MCF 10A (cell line): ENCODE measurements around the gene RAD51. TPM values are rescaled to one million over a fixed set of nuclear protein-coding genes. Genes with fewer than 3 reads are reported as not detected.

Source experiments
- BruUV-seq: library from RNA; stranded (reverse); fragments of 400-500 nt; replicated peaks from 2 replicates; lab custom pipeline; 2021; lab: Mats Ljungman, UMichigan
- CTCF ChIA-PET: fragments of 300-600 bp; sonication (Branson Sonifier 250); formaldehyde crosslinking; extraction: SDS; loops from one replicate; lab custom pipeline; 2021; ENCODE audit warnings: antibody characterized with exemption, inconsistent platforms; lab: Yijun Ruan, JAX
- POLR2A ChIA-PET: fragments of 300-600, 350-650 bp; sonication (Branson Sonifier 250); formaldehyde crosslinking; extraction: SDS; loops from one replicate; lab custom pipeline; 2020; ENCODE audit warnings: antibody characterized with exemption, inconsistent platforms; lab: Yijun Ruan, JAX
- DNase-seq: peaks from one replicate; pipeline ENCODE4 v3.0.0-alpha.2; 2018; ENCODE audit not compliant: unreplicated experiment
- H3K27ac Mint-ChIP-seq: one replicate; pipeline ENCODE4 v1.8.0; 2022; ENCODE audit warnings: mild to moderate bottlenecking, low read depth, mixed read lengths; ENCODE audit not compliant: unreplicated experiment
- H3K27me3 Mint-ChIP-seq: one replicate; pipeline ENCODE4 v1.8.0; 2022; ENCODE audit warnings: mixed read lengths; ENCODE audit not compliant: insufficient read depth, unreplicated experiment
- H3K36me3 Mint-ChIP-seq: one replicate; pipeline ENCODE4 v1.8.0; 2022; ENCODE audit warnings: mild to moderate bottlenecking, moderate library complexity, mixed read lengths; ENCODE audit not compliant: insufficient read depth, unreplicated experiment
- H3K4me1 Mint-ChIP-seq: one replicate; pipeline ENCODE4 v1.8.0; 2022; ENCODE audit warnings: mixed read lengths; ENCODE audit not compliant: insufficient read depth, unreplicated experiment
- H3K4me3 Mint-ChIP-seq: one replicate; pipeline ENCODE4 v1.8.0; 2022; ENCODE audit warnings: mild to moderate bottlenecking, moderate library complexity, mixed read lengths; ENCODE audit not compliant: unreplicated experiment
- H3K9me3 Mint-ChIP-seq: one replicate; pipeline ENCODE4 v1.8.0; 2022; ENCODE audit warnings: mixed read lengths; ENCODE audit not compliant: unreplicated experiment
- CTCF ChIP-seq: fragments of 200-600 bp; IDR thresholded peaks from one replicate; pipeline ENCODE4 v1.8.0; 2022; ENCODE audit warnings: antibody characterized with exemption, mild to moderate bottlenecking; ENCODE audit not compliant: unreplicated experiment
- intact Hi-C: fragments of 100-400 bp; cut with micrococcal nuclease; formaldehyde crosslinking; loops from 2 replicates; pipeline ENCODE4 v1.14.1; 2022
- total RNA-seq: library from RNA; stranded (reverse); gene quantifications from 2 replicates; pipeline ENCODE4 v1.2.3, GENCODE V29; 2022

The RAD51 gene
- total RNA-seq, 1 experiment from 2014 or later, result 7.1 TPM

GRCh38 chr15:40746916-40747418, 52.0 kb downstream of the RAD51 start:
- H3K27ac Mint-ChIP-seq, result no peak overlapping the region
- CTCF ChIA-PET, result interaction anchor here (0.5 to 4.3 kb wide), 21 partner anchors 10 to 309 kb away, joined by 3 to 27 read pairs (median 3); partner anchors contain the start of gene C15orf62
- no peaks in the 10 kb centered on the region for H3K27me3 Mint-ChIP-seq
- no peaks in the 10 kb centered on the region for H3K9me3 Mint-ChIP-seq
- BruUV-seq, result no TSS peak
- TF ChIP-seq CTCF, result no peak
- intact Hi-C loops, result loop anchor here (1.0 to 5.0 kb wide), 4 partner anchors 22 to 147 kb away; partner anchors contain the start of genes C15orf62 and VPS18
- H3K4me1 Mint-ChIP-seq, result peaks cover 7% of the 10 kb centered on the region
- no peak overlapping the region for H3K4me3 Mint-ChIP-seq
- POLR2A ChIA-PET, result interaction anchor here (0.5 to 3.8 kb wide), 8 partner anchors 9 to 502 kb away, joined by 3 to 12 read pairs (median 4); partner anchors contain the start of genes C15orf62 and SPINT1
- peaks cover 49% of the 10 kb centered on the region for H3K36me3 Mint-ChIP-seq
- peak; percentile 11 for DNase-seq

GRCh38 chr15:40747685-40748631, 53.0 kb downstream of the RAD51 start:
- Mint-ChIP-seq H3K36me3 (peaks cover 39% of the 10 kb centered on the region), H3K9me3 (no peaks in the 10 kb centered on the region), H3K27ac (peak overlapping the region; percentile 44), H3K27me3 (no peaks in the 10 kb centered on the region), H3K4me1 (peaks cover 7% of the 10 kb centered on the region), H3K4me3 (no peak overlapping the region)
- no TSS peak for BruUV-seq
- TF ChIP-seq CTCF, result no peak
- ChIA-PET POLR2A (interaction anchor here (0.6 to 3.8 kb wide), 6 partner anchors 18 to 1204 kb away, joined by 3 to 12 read pairs (median 5); partner anchors contain the start of genes C15orf62 and SPINT1), CTCF (interaction anchor here (0.6 to 4.3 kb wide), 15 partner anchors 17 to 242 kb away, joined by 3 to 27 read pairs (median 4); partner anchors contain the start of gene C15orf62)
- intact Hi-C loops, result loop anchor here (2.0 to 5.0 kb wide), 2 partner anchors 21 to 109 kb away; partner anchors contain the start of gene C15orf62
- DNase-seq, result peak; percentile 44

GRCh38 chr15:40749151-40749630, 54.2 kb downstream of the RAD51 start:
- no peak for DNase-seq
- H3K4me1 Mint-ChIP-seq, result peaks cover 2% of the 10 kb centered on the region
- H3K9me3 Mint-ChIP-seq, result no peaks in the 10 kb centered on the region

More at GRCh38 chr15:40749151-40749630, 54.2 kb downstream of the RAD51 start:
- TF ChIP-seq CTCF, result no peak
- peaks cover 27% of the 10 kb centered on the region for H3K36me3 Mint-ChIP-seq
- H3K4me3 Mint-ChIP-seq, result no peak overlapping the region
- ChIA-PET POLR2A (interaction anchor here (3.8 kb wide), 1 partner anchor 21 kb away, joined by 12 read pairs; the partner anchor contains the start of gene C15orf62), CTCF (interaction anchor here (0.6 to 4.3 kb wide), 2 partner anchors 33 to 139 kb away, joined by 3 to 27 read pairs; no protein-coding TSS in a partner anchor)
- H3K27ac Mint-ChIP-seq, result no peak overlapping the region
- no peaks in the 10 kb centered on the region for H3K27me3 Mint-ChIP-seq
- no TSS peak for BruUV-seq
- intact Hi-C loops, result loop anchor here (5.0 kb wide), 1 partner anchor 108 kb away; no protein-coding TSS in a partner anchor
